Endothelial cell of umbilical vein (primary cell): Measurements from ENCODE around the gene BRSK2. TPM values are rescaled to one million over a fixed set of nuclear protein-coding genes. Genes with fewer than 3 reads are reported as not detected.

ENCODE experiments used
- BruUV-seq: library from RNA; stranded (reverse); fragments of 400-500 nt; replicated peaks from 2 replicates; lab custom pipeline; 2021; lab: Mats Ljungman, UMichigan
- CTCF ChIA-PET: fragments of 300-600, 350-600 bp; sonication (Branson Sonifier 250); formaldehyde crosslinking; loops from one replicate; lab custom pipeline; 2021; ENCODE audit warnings: antibody characterized with exemption, inconsistent platforms; lab: Charles Lee
- POLR2A ChIA-PET: fragments of 300-600, 350-600 bp; sonication (Branson Sonifier 250); formaldehyde crosslinking; loops from one replicate; lab custom pipeline; 2021; ENCODE audit warnings: antibody characterized with exemption, inconsistent platforms; lab: Charles Lee
- DNase-seq: peaks from one replicate; pipeline ENCODE4 v3.0.0-alpha.2; 2011; ENCODE audit warnings: low read depth, low spot score
- FAIRE-seq: peaks from 2 replicates; lab custom pipeline; 2011; peaks lifted over from hg19 to GRCh38; lab: Jason Lieb, UNC
- H2AFZ ChIP-seq: 2 replicates; pipeline ENCODE4 v1.6.0; 2012; ENCODE audit warnings: low read depth, low read length, control low read depth, inconsistent platforms
- H3K27ac ChIP-seq: 2 replicates; pipeline ENCODE4 v1.5.1; 2011; ENCODE audit warnings: low read depth, mild to moderate bottlenecking, control low read depth, low read length, moderate library complexity; ENCODE audit not compliant: insufficient read depth
- H3K27me3 ChIP-seq, 2 experiments: 2 replicates each; pipeline versions ENCODE4 v1.6.0 to v1.6.1; 2011; ENCODE audit warnings: low read length in 2 of 2, mixed read lengths in 1 of 2; ENCODE audit not compliant: control insufficient read depth in 2 of 2, insufficient read depth in 2 of 2
- H3K36me3 ChIP-seq, 2 experiments: 2 replicates in 1 of 2; 3 replicates in 1 of 2; pipeline ENCODE4 v1.5.1; 2011; ENCODE audit warnings: low read length in 2 of 2, mild to moderate bottlenecking in 1 of 2, moderate library complexity in 1 of 2; ENCODE audit not compliant: control insufficient read depth in 2 of 2, insufficient read depth in 2 of 2; ENCODE audit errors: extremely low read depth in 1 of 2
- H3K4me1 ChIP-seq: 3 replicates; pipeline ENCODE4 v1.5.1; 2011; ENCODE audit warnings: mild to moderate bottlenecking, low read length; ENCODE audit not compliant: control insufficient read depth, insufficient read depth; ENCODE audit errors: extremely low read depth
- H3K4me2 ChIP-seq: 2 replicates; pipeline ENCODE4 v1.6.1; 2011; ENCODE audit warnings: low read length, control low read depth, mixed read lengths; ENCODE audit not compliant: insufficient read depth
- H3K4me3 ChIP-seq, 3 experiments: fragments of 200-600 bp in 1 of 3; sonication (generic), shearing (Covaris generic) in 1 of 3; replicated peaks in 1 of 3; 2 replicates each; pipeline ENCODE4 v1.5.1; 2011 to 2016; ENCODE audit warnings: control low read depth in 3 of 3, low read length in 3 of 3, mild to moderate bottlenecking in 2 of 3, inconsistent platforms in 1 of 3, low read depth in 1 of 3, moderate library complexity in 1 of 3; ENCODE audit not compliant: insufficient read depth in 1 of 3
- H3K79me2 ChIP-seq: 2 replicates; pipeline ENCODE4 v1.6.0; 2012; ENCODE audit warnings: low read length, inconsistent platforms; ENCODE audit not compliant: control insufficient read depth, insufficient read depth
- H3K9ac ChIP-seq: replicated peaks from 2 replicates; pipeline ENCODE3; 2011; ENCODE audit warnings: low read length, control low read depth; ENCODE audit not compliant: insufficient read depth; ENCODE audit errors: extremely low read depth
- H3K9me1 ChIP-seq: replicated peaks from 3 replicates; pipeline ENCODE4 v1.6.0; 2011; ENCODE audit warnings: mild to moderate bottlenecking, low read length; ENCODE audit not compliant: control insufficient read depth, insufficient read depth; ENCODE audit errors: extremely low read depth
- H3K9me3 ChIP-seq: replicated peaks from 2 replicates; pipeline ENCODE4 v1.5.1; 2012; ENCODE audit warnings: low read length, inconsistent platforms; ENCODE audit not compliant: control insufficient read depth, insufficient read depth
- H4K20me1 ChIP-seq: replicated peaks from 2 replicates; pipeline ENCODE3; 2011; ENCODE audit warnings: mild to moderate bottlenecking, low read length; ENCODE audit not compliant: control insufficient read depth, insufficient read depth; ENCODE audit errors: extremely low read depth
- CTCF ChIP-seq, 2 donors: IDR thresholded peaks; 1 replicate in 1 of 2; 2 replicates in 1 of 2; pipeline ENCODE4 v1.5.1; 2011; ENCODE audit warnings: low read length in 2 of 2, mild to moderate bottlenecking in 2 of 2, moderate library complexity in 2 of 2, control low read depth in 1 of 2, inconsistent platforms in 1 of 2, low read depth in 1 of 2; ENCODE audit not compliant: insufficient read depth in 1 of 2; ENCODE audit errors: extremely low read depth in 1 of 2
- EZH2 ChIP-seq: IDR thresholded peaks from 2 replicates; pipeline ENCODE4 v1.6.1; 2012; ENCODE audit warnings: borderline replicate concordance, low read depth, mild to moderate bottlenecking, moderate library complexity, low read length, inconsistent platforms; ENCODE audit not compliant: severe bottlenecking
- FOS ChIP-seq: IDR thresholded peaks from 2 replicates; pipeline ENCODE4 v1.6.1; 2011; ENCODE audit warnings: mild to moderate bottlenecking, low read length, moderate library complexity, borderline replicate concordance; ENCODE audit not compliant: insufficient read depth
- GATA2 ChIP-seq: IDR thresholded peaks from 2 replicates; pipeline ENCODE4 v1.7.0; 2011; ENCODE audit warnings: low read depth, mild to moderate bottlenecking, moderate library complexity, mixed read lengths, low read length; ENCODE audit not compliant: insufficient read length, insufficient read depth
- JUN ChIP-seq: IDR thresholded peaks from 2 replicates; pipeline ENCODE4 v1.6.1; 2011; ENCODE audit warnings: borderline replicate concordance, low read depth; ENCODE audit not compliant: insufficient read length, insufficient read depth
- MAX ChIP-seq: IDR thresholded peaks from 2 replicates; pipeline ENCODE4 v1.6.1; 2011; ENCODE audit not compliant: insufficient read depth, insufficient read length
- MYC ChIP-seq: IDR thresholded peaks from one replicate; pipeline ENCODE4 v1.6.1; 2011; ENCODE audit warnings: mild to moderate bottlenecking, low read depth, low read length
- POLR2A ChIP-seq: IDR thresholded peaks from 2 replicates; pipeline ENCODE4 v1.6.1; 2012; ENCODE audit warnings: low read depth, mild to moderate bottlenecking, control low read depth, low read length
- POLR2AphosphoS5 ChIP-seq: IDR thresholded peaks from 2 replicates; pipeline ENCODE4 v1.6.1; 2012; ENCODE audit warnings: low read depth, mild to moderate bottlenecking, control low read depth, low read length, moderate library complexity; ENCODE audit not compliant: insufficient read depth
- dilution Hi-C: fragments of 300-500 bp; cut with MboI; formaldehyde crosslinking; loops from one replicate; pipeline ENCODE4 v1.15.0; 2019; ENCODE audit warnings: low sequenced_read_pairs; ENCODE audit not compliant: extremely low pct_ligation_motif_present
- intact Hi-C: fragments of 100-400 bp; cut with micrococcal nuclease; formaldehyde crosslinking; loops from one replicate; pipeline ENCODE4 v1.10.0; 2022
- polyA plus RNA-seq, 4 experiments: library from polyadenylated mRNA; depleted of rRNA in 3 of 4; stranded (reverse) in 3 of 4; unstranded in 1 of 4; fragments of >200 nt; gene quantifications; 2 replicates each; pipeline versions ENCODE4 v1.2.1 to v1.2.3, GENCODE V29; 2011 to 2012; ENCODE audit warnings: missing spikeins in 1 of 4
- total RNA-seq: library from RNA; stranded (reverse); gene quantifications from 2 replicates; pipeline ENCODE4 v1.2.3, GENCODE V29; 2021

The BRSK2 gene
- total and polyA plus RNA-seq, 2 donors (not counting 3 experiments of a cell fraction or from before 2014, with no cell fraction given): 0.08 to 0.20 TPM

- Histone ChIP-seq H3K36me3 (no peaks in the 10 kb centered on the region), H2AFZ (no peak overlapping the region), H3K4me1 (no peaks in the 10 kb centered on the region), H3K79me2 (no peaks in the 10 kb centered on the region), H3K9ac (no peak overlapping the region), H3K27ac (no peak overlapping the region), H3K4me2 (no peak overlapping the region), H3K4me3 (no peak overlapping the region), H3K9me1 (no peaks in the 10 kb centered on the region), H3K27me3 (no peaks in the 10 kb centered on the region), H3K9me3 (no peaks in the 10 kb centered on the region), H4K20me1 (no peaks in the 10 kb centered on the region)
- ChIA-PET POLR2A (no interaction called here), CTCF (no interaction called here)
- intact Hi-C loops (no loop called here), dilution Hi-C loops (no loop called here)
- BruUV-seq: no TSS peak
- TF ChIP-seq CTCF (IDR thresholded peaks at IDR 0.05; ENCODE audit: extremely low read depth in 1 of 2, insufficient read depth in 1 of 2, low read depth in 1 of 2, low read length in 2 of 2) (no peak), EZH2 (no peak), MAX (no peak), MYC (no peak), FOS (no peak), POLR2AphosphoS5 (no peak), JUN (no peak), POLR2A (no peak), GATA2 (no peak)
- DNase-seq (no peak), FAIRE-seq (no peak)
These were observed 17.1 kb upstream of the BRSK2 start for GRCh38 chr11:1372660-1373059.
